ENCODE measurements around the gene EIF1AD.

DNA sequence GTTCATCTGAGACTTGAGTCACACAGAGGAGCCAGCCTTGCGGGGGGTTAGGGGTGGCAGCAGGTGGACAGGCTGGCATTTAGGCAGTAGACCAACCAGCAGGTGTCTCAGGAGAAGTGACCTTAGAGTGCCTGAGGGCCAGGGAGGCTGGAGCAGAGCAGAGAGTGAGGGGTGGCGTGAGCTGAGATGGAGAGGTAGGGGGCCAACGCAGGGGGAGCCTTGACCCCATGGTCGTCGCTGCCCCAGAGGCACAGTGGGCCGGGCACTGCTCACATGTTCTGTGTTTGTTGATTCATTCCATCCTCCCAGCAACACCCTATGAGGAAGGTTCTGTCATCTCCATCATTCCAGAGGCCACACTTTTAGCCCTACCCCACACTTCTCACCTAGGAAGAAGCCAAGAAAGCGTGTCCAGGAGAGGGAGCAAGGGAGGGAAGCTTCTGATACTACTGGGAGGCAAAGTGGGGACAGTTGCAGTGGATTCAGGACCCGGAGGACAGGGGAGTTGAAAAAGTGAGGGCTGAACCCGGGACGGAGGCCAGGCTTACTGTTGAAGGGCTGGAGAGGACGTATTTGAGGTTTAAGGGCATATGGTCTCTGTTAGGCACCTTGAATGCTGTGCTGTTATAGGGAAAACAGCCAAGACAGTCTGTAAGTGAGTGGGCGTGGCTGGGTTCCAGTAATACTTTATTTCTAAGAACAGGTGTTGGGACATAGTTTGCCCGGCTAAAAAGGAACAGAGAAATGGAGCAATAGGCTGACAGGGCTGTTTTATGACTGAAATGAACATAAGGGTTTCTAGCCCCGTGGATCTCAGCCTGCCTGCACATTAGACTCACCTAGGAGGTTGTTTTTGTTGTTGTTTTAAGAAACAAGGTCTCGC is 33.1 kb downstream of the EIF1AD start:
- no peak for TF ChIP-seq CTCF (conservative IDR thresholded peaks at IDR 0.05)
- TF ChIP-seq ZFX (IDR thresholded peaks at IDR 0.05): no peak

Measured in C4-2B (cell line).